Large intestine (tissue), 3 donors: ENCODE results near the gene ATP5F1C. TPM values are rescaled to one million over a fixed set of nuclear protein-coding genes. Genes with fewer than 3 reads are reported as not detected.

Experiments
- DNase-seq, 2 donors: peaks; one replicate each; pipeline versions ENCODE4 v3.0.0 to v3.0.0-alpha.2; 2013
- H3K27ac ChIP-seq: one replicate; pipeline ENCODE4 v1.5.1; 2013; ENCODE audit warnings: low read length
- H3K27me3 ChIP-seq: 2 replicates; pipeline ENCODE4 v1.6.1; 2013; ENCODE audit warnings: low read length; ENCODE audit not compliant: control insufficient read depth, insufficient read depth
- H3K36me3 ChIP-seq: 2 replicates; pipeline ENCODE4 v1.6.1; 2013; ENCODE audit warnings: low read length; ENCODE audit not compliant: control insufficient read depth, insufficient read depth
- H3K4me1 ChIP-seq: one replicate; pipeline ENCODE4 v1.6.1; 2013; ENCODE audit warnings: low read length; ENCODE audit not compliant: control insufficient read depth, insufficient read depth
- H3K4me3 ChIP-seq: one replicate; pipeline ENCODE4 v1.5.1; 2013; ENCODE audit warnings: low read length
- H3K9me3 ChIP-seq: one replicate; pipeline ENCODE4 v1.6.1; 2013; ENCODE audit warnings: mild to moderate bottlenecking, low read depth, low read length, moderate library complexity; ENCODE audit not compliant: control insufficient read depth
- WGBS: methylation state at CpG from one replicate; pipeline ENCODE4 v1.1.5; 2013; ENCODE audit warnings: low lambda C conversion rate; ENCODE audit not compliant: insufficient coverage; 5-methylcytosine and 5-hydroxymethylcytosine counted together
- polyA plus RNA-seq: library from polyadenylated mRNA; unstranded; fragments of 120-200 nt; gene quantifications from one replicate; pipeline ENCODE4 v1.2.1, GENCODE V29; 2013

The ATP5F1C gene
- polyA plus RNA-seq, 1 donor: 318 TPM

- peak overlapping the region; percentile 71 for H3K27ac ChIP-seq
- H3K36me3 ChIP-seq: peaks cover 16% of the 10 kb centered on the region
- 0% methylated on average over 2 of the region's 25 CpGs for WGBS
- no peaks in the 10 kb centered on the region for H3K4me1 ChIP-seq
- DNase-seq: no peak
- H3K4me3 ChIP-seq: peak overlapping the region; percentile 96
- no peaks in the 10 kb centered on the region for H3K9me3 ChIP-seq
- H3K27me3 ChIP-seq: no peaks in the 10 kb centered on the region
These were observed 786 bp downstream of the ATP5F1C start for GRCh38 chr10:7788639-7789286.

- Histone ChIP-seq H3K9me3 (no peaks in the 10 kb centered on the region), H3K4me1 (no peaks in the 10 kb centered on the region), H3K27me3 (no peaks in the 10 kb centered on the region), H3K27ac (no peak overlapping the region), H3K36me3 (peaks cover 14% of the 10 kb centered on the region), H3K4me3 (peak overlapping the region; percentile 96)
- peak in 1 of 2 donors; percentile 4 for DNase-seq
- WGBS: 0% methylated on average over 1 of the region's 3 CpGs
These were observed 1.4 kb downstream of the ATP5F1C start for GRCh38 chr10:7789390-7789789.

- H3K36me3 ChIP-seq: peaks cover 22% of the 10 kb centered on the region
- H3K4me3 ChIP-seq: no peak overlapping the region
- H3K27ac ChIP-seq: no peak overlapping the region
- DNase-seq: no peak
- H3K4me1 ChIP-seq: no peaks in the 10 kb centered on the region
- no peaks in the 10 kb centered on the region for H3K27me3 ChIP-seq
- H3K9me3 ChIP-seq: no peaks in the 10 kb centered on the region
- no CpG with 5 or more reads among the region's 1 CpG for WGBS
These were observed 4.6 kb downstream of the ATP5F1C start for GRCh38 chr10:7792541-7792940.

GRCh38 chr10:7794251-7795026 lies 6.5 kb downstream of the ATP5F1C start:
- 100% methylated on average over 2 of the region's 4 CpGs for WGBS
- H3K4me1 ChIP-seq: no peaks in the 10 kb centered on the region
- H3K4me3 ChIP-seq: no peak overlapping the region
- H3K9me3 ChIP-seq: no peaks in the 10 kb centered on the region
- H3K27me3 ChIP-seq: no peaks in the 10 kb centered on the region
- H3K27ac ChIP-seq: no peak overlapping the region
- no peak for DNase-seq
- peaks cover 33% of the 10 kb centered on the region for H3K36me3 ChIP-seq

- WGBS: 20% methylated on average over 2 of the region's 4 CpGs
- Histone ChIP-seq H3K27me3 (no peaks in the 10 kb centered on the region), H3K9me3 (no peaks in the 10 kb centered on the region), H3K4me3 (no peak overlapping the region), H3K4me1 (no peaks in the 10 kb centered on the region), H3K36me3 (peaks cover 40% of the 10 kb centered on the region), H3K27ac (no peak overlapping the region)
- DNase-seq: peak in 1 of 2 donors; percentile 58
These were observed 7.6 kb downstream of the ATP5F1C start for GRCh38 chr10:7795605-7796004.

GRCh38 chr10:7797582-7797981 lies 9.6 kb downstream of the ATP5F1C start:
- Histone ChIP-seq H3K4me1 (no peaks in the 10 kb centered on the region), H3K27ac (no peak overlapping the region), H3K4me3 (no peak overlapping the region), H3K9me3 (no peaks in the 10 kb centered on the region), H3K27me3 (no peaks in the 10 kb centered on the region), H3K36me3 (peaks cover 44% of the 10 kb centered on the region)
- DNase-seq: no peak
- WGBS: 67% methylated on average over 1 of the region's 6 CpGs

GRCh38 chr10:7802606-7803005 lies 14.6 kb downstream of the ATP5F1C start:
- Histone ChIP-seq H3K27ac (no peak overlapping the region), H3K9me3 (no peaks in the 10 kb centered on the region), H3K27me3 (no peaks in the 10 kb centered on the region), H3K4me1 (no peaks in the 10 kb centered on the region), H3K36me3 (peaks cover 71% of the 10 kb centered on the region), H3K4me3 (no peak overlapping the region)
- no peak for DNase-seq
- 87% methylated on average over 3 of the region's 4 CpGs for WGBS

GRCh38 chr10:7804216-7804615 lies 16.2 kb downstream of the ATP5F1C start:
- DNase-seq: no peak
- Histone ChIP-seq H3K9me3 (no peaks in the 10 kb centered on the region), H3K4me1 (no peaks in the 10 kb centered on the region), H3K27ac (no peak overlapping the region), H3K36me3 (peaks cover 72% of the 10 kb centered on the region), H3K4me3 (no peak overlapping the region), H3K27me3 (no peaks in the 10 kb centered on the region)
- WGBS: 100% methylated on average over 2 of the region's 6 CpGs

- H3K4me1 ChIP-seq: no peaks in the 10 kb centered on the region
- H3K36me3 ChIP-seq: peaks cover 67% of the 10 kb centered on the region
- no peak for DNase-seq
- no peak overlapping the region for H3K4me3 ChIP-seq
- no peak overlapping the region for H3K27ac ChIP-seq
- WGBS: 100% methylated on average over 1 of the region's 2 CpGs
- H3K27me3 ChIP-seq: no peaks in the 10 kb centered on the region
- no peaks in the 10 kb centered on the region for H3K9me3 ChIP-seq
These were observed 16.8 kb downstream of the ATP5F1C start for GRCh38 chr10:7804741-7805140.

- H3K4me3 ChIP-seq: no peak overlapping the region
- peaks cover 36% of the 10 kb centered on the region for H3K36me3 ChIP-seq
- no peaks in the 10 kb centered on the region for H3K27me3 ChIP-seq
- WGBS: 93% methylated on average over 3 of the region's 4 CpGs
- H3K27ac ChIP-seq: no peak overlapping the region
- no peaks in the 10 kb centered on the region for H3K9me3 ChIP-seq
- no peak for DNase-seq
- peaks cover 4% of the 10 kb centered on the region for H3K4me1 ChIP-seq
These were observed 20.8 kb downstream of the ATP5F1C start for GRCh38 chr10:7808686-7809267.
